Measurements from ENCODE around the gene BIRC3.

Gene BIRC3

DNA sequence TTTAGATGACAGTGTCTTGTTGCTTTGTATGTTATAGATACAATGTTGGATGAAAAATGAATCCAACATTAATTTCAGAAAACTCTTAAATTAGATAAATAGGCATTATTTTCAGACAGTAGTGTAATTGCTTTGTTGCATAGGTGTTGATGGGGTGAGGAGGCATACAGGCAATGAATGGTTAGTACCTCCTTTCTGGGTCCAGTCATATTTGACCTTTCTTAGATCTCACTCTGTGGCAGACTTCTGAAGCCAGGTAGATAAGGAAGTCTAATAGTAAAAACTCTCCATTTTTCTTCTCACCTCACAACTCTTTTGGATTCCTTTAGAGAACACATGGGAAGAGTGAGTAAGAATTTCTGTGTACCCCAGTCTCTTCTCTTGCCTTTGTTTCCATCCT is 61.5 kb downstream of the BIRC3 start:
- DNase-seq = no peak

DNA sequence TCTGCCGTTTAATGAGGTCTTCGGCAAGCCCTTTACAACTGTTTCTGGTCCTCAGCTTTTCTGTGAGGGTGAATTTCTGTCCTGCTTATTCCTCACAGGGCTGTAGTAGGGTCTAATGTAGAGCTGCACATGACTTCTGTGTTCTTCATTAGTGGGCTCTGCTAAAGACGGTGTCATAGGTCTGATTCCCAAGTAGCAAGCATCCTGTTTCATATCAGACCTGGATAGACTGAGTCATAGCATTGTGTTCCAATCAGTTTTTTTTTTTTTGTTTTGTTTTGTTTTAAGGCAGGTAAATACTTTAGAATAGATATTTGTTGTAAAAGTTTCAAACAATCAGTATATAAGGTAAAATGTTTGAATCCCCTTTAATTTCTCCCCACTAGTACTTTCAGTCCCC is 65.1 kb downstream of the BIRC3 start:
- DNase-seq = no peak

GRCh38 chr11:102383839-102384238 is 66.6 kb downstream of the BIRC3 start:
- DNase-seq = no peak

- DNase-seq = no peak
These were observed 67.3 kb downstream of the BIRC3 start for GRCh38 chr11:102384419-102385079.

DNA sequence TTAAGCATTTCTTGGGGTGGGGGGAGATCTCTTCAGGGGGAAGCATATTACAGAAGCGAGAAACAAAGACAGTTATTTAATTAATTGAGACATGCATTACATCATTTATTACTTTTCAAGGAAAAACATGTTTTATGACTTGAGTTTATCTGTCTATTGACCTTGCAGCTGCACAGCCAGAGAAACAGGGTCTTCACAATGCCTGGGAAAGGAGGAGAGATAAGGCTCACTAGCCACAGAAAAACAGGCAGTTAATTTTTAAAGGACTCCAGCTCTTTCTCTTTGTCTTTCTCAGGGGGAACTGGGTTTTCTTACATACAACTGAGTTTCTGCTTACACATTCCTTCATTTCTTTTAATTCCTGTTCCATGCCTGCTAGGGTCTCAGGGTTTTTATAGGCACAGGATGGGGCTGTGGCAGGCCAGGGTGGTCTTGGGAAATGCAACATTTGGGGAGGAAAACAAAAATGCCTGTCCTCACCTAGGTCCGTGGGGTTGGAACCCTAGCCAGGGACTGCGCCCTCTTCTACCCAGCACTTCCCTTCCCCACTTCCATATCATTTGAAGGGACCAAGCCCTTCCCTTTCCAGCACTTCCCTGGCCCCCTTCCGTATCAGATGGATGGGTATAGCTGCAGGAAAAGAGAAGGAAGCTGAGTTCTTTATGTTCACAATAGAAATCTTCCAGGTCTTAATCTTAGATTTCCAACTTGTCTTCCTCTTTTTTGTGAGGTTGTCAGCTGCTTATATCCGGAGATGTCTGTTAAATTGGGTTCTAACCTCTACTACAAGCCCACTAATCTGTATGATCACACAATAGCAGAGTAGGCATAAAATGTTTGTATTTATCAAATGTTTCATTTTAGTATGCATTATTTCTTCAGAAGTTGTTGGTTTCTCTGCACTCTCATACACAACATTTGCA is 68.1 kb downstream of the BIRC3 start:
- DNase-seq = no peak

- no peak for DNase-seq
These were observed 69.0 kb downstream of the BIRC3 start for GRCh38 chr11:102386136-102386734.

DNA sequence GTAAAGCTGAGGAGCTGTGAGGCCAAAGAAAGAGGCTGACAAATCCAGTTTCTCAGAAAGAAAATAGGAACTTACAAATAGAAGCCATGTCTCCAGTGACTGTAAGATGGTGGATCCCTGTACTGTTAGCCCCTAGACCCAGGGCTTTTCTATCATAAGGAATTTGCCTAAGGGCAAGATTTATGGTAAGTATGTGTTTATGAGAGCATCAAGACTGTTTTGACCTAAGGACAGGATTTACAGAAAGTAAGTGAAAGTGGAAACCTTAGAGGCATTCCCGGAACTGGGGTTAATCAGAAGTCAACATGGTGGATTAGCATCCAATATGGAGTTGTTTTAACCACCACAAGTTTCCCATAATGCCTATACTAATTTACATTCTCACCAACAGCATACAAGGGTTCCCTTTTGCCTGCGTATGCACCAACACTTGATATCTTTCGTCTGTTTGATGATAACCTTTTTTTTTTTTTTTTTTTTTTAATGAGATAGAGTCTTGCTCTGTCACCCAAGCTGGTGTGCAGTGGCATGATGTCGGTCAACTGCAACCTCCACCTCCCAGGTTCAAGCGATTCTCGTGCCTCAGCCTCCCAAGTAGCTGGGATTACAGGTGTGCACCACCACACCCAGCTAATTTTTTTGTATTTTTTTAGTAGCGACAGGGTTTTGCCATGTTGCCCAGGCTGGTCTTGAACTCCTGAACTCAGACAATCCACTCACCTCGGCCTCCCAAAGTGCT is 69.9 kb downstream of the BIRC3 start:
- DNase-seq = no peak

Data from NCI-H1417 treated with DMSO at 0.1 percent for 48 hours (cell line).